NCI-H2227 treated with DMSO at 0.1 percent for 48 hours (cell line): ENCODE measurements around the gene UMODL1.
"Not testable (repeated sequence)": the region's sequence is repeated elsewhere in the genome, so short reads cannot be mapped to it uniquely, and the experiment has no call there.

Source experiments
- DNase-seq: peaks from one replicate; lab custom pipeline; 2025; lab: John Stamatoyannopoulos, UW

The UMODL1 gene

DNA sequence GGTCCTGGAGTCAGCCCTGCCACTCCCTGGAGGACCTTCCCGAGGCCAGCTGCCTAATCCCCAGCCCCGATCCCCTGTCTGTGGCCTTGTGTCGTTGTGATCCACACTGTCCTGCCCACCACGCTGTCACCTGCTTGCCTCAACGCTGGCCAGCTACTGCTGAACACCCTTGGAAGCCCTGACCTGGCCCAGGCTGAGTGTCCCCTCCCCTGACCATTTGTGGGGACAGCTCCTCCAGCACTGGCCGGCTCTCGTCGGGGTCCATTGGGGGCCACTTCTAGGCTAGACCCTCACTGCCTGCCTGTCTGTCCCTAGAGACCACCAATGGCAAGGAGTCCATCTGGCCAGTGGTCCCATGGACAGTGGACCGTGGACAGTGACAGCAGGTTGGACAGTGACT lies 12.0 kb upstream of the UMODL1 start:
- no peak for DNase-seq

DNA sequence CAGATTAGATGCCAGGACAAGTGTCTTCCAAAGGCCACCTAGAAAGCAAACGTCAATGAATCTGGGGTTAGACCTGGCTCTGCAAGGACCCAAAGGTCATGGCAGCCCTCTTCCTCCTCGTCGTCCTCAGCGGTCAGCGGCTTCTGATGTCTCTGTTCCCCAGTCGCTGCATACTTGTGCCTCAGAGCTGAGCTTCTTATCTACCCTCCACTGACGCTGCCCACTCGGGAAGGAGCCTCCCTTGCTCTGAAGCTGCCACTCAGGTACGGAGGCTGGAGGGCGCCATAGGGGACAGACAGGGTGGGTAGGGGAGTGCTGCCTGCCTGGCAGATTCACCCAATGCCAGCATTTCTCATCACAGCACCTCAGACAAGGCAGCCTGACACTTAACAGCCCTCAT lies 11.4 kb upstream of the UMODL1 start:
- no peak for DNase-seq

DNA sequence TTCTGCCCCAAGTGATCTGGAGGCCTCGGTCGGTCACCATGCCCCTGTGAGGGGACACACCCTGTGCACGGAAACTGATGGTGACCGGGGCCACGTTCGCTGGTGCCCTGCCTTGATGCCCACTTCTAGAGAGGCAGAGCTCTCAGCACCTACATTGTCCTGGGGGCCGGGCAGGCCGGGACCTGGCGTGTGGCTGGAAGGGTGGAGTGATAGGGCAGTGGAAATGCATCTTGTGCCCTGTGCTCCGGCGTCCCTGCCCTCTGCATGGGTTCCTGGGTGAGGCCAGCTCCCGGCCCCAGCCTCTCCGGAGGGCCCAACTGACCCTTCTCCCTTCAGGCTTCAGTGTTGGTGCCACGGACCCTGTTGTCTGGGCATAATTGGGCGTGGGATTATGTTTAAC lies 11.0 kb upstream of the UMODL1 start:
- DNase-seq: no peak

DNA sequence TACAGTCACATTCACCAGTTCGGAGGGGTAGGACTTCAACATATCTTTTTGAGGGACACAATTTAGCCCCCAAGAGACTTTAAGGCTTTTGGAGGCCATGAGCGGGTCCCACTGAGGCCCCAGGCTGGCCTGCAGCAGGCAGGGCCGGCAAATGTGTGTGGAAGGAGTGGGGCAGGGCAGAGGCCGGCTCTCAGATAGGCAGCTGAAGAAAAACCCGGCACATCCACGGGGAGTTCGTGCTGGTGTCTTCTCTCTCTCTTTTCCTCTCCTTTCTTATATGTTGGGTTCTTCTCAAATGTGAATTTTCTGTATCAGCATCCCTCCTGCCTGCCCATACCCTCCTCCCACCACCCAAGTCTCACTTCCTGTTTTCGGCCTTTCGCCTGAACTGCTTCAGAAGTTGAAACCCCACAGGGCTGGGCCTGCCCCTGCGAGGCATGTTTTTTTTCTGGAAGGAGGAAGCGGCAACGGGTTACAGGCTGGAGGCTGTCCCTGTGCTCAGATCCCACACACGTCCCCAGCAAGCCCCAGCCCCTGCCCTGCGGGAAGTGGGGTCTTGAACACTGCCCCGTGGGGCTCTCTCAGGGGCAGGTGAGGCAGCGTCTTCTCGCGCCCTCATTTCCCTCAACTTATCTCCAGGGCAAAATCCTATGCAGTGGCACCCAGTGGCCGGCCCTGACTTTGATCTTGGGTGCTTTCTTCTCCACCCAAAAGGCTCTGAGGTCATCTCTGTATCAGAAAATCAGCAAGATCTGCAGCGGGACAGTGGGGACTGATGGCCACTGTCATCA lies 9.7 kb upstream of the UMODL1 start:
- DNase-seq: no peak

DNA sequence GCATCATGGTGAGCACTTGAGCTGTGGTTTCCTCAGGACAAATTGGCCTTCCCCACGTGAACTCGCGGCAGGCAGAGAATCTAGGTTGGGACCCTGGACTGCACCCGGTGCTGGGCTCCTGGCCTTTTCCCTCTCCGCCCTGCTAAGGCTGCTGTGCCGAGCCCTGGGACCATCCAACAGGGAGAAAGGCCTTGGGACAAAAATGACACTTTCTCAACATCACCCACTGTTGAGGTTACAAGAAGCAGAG lies 9.2 kb upstream of the UMODL1 start:
- no peak for DNase-seq

DNA sequence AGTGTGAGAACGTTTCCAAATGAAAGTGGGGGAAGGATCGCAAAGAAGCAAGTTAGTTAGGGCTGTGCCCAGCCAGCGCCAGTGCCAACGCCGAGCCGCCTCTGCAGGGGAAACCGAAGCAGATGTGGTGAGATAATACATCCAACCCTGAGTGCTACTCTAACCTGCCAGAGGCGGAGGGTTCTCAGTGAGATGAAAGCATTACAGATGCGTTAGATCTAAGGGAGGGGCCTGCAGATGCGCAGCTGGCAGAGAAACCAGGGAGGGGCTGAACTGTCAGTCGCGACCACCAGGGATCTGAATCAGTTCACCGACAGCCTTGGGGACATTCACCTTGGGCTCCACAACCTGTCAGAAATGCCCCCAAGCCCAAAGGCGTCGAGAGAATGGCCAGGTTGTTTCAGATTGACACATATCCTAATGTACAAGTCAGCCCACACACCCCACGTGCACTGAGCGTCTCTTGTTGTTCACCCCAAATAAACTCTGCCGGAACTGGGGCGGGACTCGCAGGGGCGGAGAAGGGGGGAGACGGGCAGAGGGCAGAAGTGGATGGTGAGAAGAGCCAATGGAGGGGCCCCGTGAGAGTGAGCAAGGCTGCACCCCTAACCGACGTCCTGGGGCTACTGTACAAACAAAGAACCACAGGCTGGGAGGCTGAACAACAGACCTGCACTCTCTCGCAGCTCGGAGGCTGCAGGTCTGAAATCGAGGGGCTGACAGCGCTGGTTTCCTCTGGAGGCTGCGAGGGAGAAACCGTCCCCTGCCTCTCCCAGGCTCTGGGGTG lies 8.7 kb upstream of the UMODL1 start:
- DNase-seq: peak; percentile 14

DNA sequence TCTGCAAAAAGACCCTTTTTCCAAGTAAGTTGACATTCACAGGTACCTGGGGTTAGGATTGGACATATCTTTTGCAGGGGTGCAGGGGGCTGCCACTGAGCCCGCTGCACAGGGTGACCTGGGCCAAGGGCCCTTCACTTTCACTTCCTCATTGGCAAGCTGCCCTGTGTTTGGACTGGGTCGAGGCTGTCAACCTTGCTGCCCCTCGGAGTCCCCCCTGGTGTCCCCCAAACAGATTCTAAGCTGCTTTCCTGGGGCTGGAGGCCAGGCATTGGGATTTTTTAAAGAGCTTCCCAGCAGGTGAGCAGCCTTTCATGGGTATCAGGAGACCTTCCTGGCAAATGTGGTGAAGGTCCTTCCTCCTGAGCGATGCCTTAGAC lies 7.9 kb upstream of the UMODL1 start:
- peak; percentile 14 for DNase-seq

DNA sequence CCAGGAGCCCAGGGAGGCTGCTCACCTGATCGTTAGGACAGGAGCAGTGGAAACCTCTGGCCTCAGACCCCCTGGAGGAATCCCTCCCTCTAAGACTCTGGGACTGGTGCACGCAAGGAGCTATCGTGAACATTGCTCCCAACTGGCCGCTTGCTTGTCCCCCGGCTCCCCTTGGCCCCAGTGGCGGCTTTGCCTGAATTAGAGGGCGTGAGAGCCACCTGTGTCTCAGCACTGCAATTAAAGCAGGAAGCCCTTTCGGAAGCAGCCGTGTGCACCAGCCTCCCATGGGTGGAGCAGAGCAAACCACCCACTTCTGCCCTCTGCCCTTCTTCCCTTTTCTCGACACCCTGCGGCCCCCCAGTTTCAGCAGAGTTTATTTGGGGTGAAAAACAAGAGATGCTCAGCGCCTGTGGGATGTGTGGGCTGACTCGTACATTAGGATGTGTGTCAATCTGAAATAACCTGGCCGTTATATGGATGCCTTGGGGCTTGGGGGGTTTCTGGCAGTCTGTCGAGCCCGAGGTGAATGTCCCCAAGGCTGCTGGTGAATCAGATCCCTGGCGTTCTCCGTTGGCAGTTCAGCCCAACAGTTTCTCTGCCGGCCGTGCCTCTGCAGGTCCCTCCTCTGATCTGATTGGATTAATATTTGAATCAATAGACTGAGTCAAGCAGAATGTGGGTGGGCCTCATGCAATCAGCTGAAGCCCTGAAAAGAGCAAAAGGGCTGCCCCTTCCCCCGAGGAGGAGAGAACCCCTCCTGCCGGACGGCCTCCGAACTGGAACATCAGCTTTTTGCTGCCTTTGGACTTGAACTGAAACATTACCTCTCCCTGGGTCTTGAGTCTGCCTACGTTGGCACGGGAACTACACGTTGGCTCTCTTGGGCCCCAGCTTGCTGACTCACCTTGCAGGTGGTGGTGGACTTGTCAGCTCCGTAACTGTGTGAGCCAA lies 7.3 kb upstream of the UMODL1 start:
- no peak for DNase-seq

DNA sequence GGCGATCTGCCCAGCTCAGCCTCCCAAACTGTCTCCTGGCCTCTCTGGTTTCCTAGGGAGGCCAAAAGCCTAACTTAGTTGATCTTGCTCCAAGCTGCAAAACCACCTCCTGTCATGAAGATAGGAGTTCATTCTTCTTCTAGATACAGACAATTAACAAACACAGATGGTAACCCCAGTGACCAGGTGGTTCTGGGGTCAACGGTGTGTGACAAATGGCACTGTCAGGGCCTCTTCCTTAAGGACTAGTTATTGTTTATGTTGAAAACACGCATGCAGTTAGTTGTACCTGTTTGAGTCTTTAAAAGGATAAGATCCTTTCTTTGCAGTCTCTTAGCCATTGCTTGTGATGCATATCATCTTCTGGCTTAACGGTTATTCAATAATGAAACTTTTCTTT lies 4.6 kb upstream of the UMODL1 start:
- no peak for DNase-seq

DNA sequence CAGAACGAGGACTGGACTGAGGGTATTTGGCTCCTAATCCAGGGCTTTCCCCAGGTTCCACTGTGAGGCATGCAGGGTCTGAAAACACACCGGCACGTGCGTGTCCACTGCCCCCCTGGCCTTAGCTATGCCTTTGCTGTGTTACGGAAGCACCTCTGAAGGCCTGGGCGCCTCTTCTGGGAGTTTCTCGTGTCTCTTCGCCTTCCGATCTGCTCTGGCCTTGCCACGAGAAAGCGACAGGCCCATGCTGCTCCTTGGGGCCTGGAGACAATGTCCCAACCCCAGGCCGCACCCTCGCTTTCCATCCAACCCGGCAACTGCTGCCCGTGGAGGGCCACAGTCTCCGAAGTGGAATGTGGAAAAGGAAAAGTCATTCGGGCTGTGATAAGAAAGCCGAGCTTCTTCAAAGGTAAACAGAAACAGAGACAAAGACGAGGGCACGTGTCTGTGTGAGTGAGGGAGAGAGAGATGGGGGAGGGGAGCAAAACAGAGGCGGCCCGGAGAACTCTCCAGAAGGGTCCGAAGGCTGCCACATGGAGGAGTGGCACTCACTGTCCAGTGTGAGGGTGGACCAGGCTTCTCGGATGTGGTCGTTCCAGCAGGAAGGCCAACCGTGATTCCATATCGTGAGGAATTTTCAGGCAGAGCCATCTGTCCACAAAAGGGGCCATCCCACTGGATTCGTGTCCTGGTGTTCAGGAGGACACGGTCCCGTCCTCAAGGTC lies 3.4 kb upstream of the UMODL1 start:
- DNase-seq: no peak

DNA sequence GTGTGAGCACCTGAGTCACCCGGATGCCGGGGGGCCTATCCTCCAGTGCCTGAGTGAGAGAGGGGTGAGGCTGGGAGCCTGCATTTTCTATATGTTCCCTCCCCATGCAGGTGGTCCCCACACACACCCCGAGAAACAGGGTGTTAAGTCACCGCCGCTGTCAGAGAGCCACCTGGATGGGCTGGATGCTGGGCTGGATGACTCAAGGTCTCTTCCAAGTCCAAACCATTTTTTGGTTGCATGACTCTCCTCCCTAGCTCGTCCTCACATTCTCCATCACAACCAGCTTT lies 2.9 kb upstream of the UMODL1 start:
- DNase-seq: no peak

DNA sequence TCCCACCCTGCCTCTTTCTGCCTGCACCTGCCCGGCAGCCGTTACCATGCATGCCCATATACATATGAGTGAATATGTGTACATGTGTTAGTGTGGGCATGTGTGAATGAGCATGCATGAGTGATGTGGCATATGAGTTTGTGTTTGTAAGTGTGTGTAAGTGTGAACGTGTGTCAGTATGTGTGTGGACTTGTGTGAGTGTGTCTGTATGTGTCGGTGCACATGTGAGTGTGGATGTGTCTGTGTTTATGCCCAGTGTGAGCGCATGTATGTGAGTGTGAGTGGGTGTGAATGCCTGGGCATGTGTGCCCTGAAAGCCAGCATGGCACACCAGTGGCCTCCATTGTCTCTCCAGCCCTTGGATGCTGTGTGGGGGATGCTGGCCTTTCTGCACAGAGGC lies 2.5 kb upstream of the UMODL1 start:
- no peak for DNase-seq

DNA sequence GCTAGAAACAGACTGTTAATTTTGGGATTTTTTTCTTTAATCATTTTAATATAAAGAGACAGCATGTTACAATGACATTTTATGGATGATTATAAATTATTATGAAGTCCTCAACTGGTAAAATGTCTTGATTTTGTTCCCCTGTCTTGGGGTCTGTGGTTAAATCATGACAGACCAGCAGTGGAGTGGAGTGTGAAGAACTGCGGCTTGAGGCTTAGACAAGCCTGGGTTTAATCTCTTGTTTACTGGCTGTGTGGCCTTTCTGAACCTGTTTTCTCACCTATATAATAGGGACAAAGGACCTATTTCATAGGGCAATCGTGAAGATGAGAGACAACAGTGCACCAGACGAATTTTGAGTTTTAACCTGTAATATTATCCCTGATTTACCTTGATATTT lies 1.8 kb upstream of the UMODL1 start:
- DNase-seq: no peak

DNA sequence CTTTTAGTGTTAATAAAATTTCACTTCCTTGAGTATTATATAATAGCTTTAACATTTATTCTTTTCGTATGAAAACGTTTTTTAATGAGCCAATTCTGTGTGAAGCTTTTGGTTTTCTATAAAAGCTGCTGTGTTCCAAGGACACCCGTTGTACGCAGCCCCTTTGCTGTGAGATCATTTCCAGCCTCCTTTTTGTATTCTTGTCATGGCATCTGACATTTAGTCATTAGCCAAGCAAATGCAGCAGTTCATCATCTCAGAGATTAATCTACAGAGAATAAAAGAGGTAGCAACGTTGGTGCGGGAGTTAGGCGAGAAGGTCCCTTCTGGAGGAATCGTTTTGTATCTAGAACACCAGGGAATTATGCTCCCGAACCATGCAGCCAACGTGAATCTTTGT lies 1.3 kb upstream of the UMODL1 start:
- DNase-seq: no peak

DNA sequence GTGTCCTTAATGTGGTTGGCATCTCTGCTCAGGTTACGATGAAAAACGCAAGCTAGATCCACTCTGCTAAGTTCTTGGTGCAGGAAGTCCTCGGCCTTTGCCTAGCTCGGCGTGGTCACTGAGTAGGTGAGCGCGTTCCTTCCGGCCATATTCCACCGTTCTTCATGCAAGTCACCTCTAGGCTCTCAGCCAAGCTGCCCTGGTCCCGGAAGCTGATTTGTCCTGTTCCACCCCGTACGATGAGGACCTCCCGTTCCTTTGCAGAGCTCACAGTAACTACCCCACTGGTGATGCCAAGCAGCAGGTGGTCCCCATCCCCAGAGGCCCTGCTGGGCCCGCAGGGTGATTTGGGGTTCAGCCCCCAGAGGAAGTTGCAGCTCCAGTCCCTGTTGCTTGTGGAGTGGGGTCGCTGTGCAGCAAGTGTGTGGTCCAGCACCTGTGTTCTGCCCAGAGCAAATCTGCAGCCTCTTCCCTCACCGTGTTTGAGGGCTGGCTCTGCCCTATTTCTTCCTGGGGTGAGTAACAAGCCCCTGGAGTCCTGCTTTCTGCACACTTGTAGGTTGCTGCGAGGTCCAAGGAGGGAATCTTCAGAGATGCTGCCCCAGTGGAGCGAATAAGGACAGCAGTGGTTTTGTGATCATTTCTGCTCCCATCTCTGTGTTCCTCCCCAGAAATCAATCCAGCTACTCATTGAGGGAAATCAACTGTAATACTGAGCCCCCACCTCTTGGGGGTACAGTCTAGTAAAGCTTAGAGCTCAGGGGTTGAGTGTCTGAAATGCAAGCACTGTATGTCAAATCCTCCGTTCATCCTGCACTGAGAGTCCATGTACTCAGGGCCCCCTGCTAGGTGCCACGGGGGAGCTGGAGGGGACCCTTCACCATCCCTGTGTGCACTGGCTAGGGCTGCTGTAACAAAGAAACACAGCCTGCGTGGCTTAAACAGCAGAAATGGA lies 2.3 kb downstream of the UMODL1 start:
- no peak for DNase-seq

DNA sequence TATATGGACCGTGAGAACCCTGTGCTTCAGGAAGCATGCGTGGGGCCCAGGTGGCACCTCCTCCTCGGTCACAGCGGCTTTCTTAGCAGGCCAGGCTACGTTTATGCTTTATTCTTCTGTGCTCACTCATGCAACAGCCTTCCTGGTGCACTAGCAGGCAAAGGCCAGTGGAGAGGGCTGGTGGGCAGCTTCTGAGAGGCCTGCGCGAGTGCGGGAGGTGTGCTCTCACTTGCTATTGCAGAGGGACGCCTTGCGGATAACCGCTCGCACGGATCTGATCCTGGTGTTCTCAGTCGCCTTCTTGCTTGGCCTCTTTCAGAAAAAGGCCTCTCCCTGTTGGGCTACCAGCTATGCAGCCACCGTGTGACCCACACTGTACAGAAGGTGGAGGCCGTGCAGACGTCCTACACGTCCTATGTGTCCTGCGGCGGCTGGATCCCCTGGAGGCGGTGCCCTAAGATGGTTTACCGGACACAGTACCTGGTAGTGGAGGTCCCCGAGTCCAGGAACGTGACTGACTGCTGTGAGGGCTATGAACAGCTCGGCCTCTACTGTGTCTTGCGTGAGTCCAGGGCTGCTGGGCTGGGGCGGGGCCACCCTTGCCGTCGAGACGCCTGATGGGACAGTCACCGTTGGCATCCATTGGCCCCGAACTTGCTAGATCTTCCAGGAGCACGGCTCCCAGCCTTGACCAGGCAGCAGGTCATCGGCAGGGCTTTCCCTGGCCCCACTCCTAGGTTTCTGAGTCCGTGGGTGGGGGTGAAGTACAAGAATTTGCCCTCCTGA lies 4.8 kb downstream of the UMODL1 start:
- DNase-seq: no peak

DNA sequence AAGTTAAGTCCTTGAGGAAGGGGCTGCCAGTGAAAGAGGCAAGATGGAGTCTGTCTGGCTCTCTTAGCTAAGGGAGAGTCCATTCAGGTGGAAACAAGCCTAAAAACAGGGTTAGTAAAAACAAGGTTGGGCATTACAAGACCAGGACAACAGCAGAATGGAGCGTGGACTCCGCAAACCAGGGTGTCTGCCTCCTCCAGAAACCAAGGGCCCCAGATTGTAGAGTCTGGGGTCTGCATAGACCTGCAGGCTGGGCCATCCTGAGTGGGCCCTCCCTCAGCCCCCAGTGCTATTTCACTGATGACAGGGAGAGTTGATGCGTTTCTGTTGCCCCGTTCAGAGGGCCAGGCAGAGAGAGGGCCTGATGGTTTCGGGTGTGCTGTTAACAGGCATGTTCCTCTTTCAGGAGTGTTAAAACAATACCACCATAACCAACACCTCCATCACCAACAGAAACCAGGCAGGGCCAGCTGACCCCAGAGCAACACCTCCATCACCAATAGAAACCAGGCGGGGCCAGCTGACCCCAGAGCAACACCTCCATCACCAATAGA lies 6.6 kb downstream of the UMODL1 start:
- not testable (repeated sequence) for DNase-seq

DNA sequence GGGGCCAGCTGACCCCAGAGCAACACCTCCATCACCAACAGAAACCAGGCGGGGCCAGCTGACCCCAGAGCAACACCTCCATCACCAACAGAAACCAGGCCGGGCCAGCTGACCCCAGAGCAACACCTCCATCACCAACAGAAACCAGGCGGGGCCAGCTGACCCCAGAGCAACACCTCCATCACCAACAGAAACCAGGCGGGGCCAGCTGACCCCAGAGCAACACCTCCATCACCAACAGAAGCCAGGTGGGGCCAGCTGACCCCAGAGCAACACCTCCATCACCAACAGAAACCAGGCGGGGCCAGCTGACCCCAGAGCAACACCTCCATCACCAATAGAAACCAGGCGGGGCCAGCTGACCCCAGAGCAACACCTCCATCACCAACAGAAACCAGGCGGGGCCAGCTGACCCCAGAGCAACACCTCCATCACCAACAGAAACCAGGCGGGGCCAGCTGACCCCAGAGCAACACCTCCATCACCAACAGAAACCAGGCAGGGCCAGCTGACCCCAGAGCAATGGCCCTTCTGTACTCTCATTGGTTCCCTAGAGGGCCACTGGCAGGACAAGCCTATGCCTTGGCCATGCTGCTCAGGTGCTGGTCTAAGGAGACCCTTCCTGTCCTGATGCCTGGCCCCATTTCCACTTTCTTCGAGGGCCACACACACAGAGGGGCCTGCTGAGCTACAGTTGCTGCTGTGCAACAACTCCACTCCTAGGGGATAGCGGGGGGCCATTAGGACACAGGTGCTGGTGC lies 7.3 kb downstream of the UMODL1 start:
- not testable (repeated sequence) for DNase-seq
